Thymus (tissue), 11 donors: ENCODE measurements around the gene SKAP1. TPM values are rescaled to one million over a fixed set of nuclear protein-coding genes. Genes with fewer than 3 reads are reported as not detected.
A peak's percentile ranks its signal among the peaks of the same experiment; 100 is the strongest.

ENCODE experiments used
- DNase-seq, 9 donors: peaks; one replicate each; pipeline ENCODE4 v3.0.0-alpha.2; 2013; ENCODE audit warnings: low spot score in 9 of 9, low read depth in 6 of 9, missing footprints in 1 of 9
- H3K27ac ChIP-seq, 2 donors: one replicate each; pipeline ENCODE4 v1.5.1; 2013; ENCODE audit warnings: control low read depth in 1 of 2, low read depth in 1 of 2, low read length in 1 of 2, mild to moderate bottlenecking in 1 of 2, moderate library complexity in 1 of 2
- H3K27me3 ChIP-seq, 2 donors: one replicate each; pipeline ENCODE4 v1.5.1; 2013; ENCODE audit warnings: low read length in 1 of 2; ENCODE audit not compliant: control insufficient read depth in 2 of 2, insufficient read depth in 1 of 2
- H3K36me3 ChIP-seq, 2 donors: one replicate each; pipeline ENCODE4 v1.5.1; 2013; ENCODE audit warnings: low read length in 1 of 2, mild to moderate bottlenecking in 1 of 2, moderate library complexity in 1 of 2; ENCODE audit not compliant: control insufficient read depth in 2 of 2, insufficient read depth in 2 of 2
- H3K4me1 ChIP-seq, 2 donors: one replicate each; pipeline ENCODE4 v1.5.1; 2013; ENCODE audit warnings: low read length in 2 of 2; ENCODE audit not compliant: control insufficient read depth in 2 of 2, insufficient read depth in 2 of 2
- H3K4me3 ChIP-seq, 2 donors: one replicate each; pipeline ENCODE4 v1.5.1; 2013; ENCODE audit warnings: low read length in 2 of 2, control low read depth in 1 of 2, mild to moderate bottlenecking in 1 of 2
- H3K9me3 ChIP-seq, 2 donors: one replicate each; pipeline ENCODE4 v1.5.1; 2013; ENCODE audit warnings: low read length in 1 of 2, mild to moderate bottlenecking in 1 of 2; ENCODE audit not compliant: control insufficient read depth in 2 of 2, insufficient read depth in 1 of 2
- WGBS: extraction: QIAGEN DNeasy Blood & Tissue Kit; methylation state at CpG from one replicate; pipeline ENCODE4 v1.1.7; 2013; 5-methylcytosine and 5-hydroxymethylcytosine counted together
- polyA plus RNA-seq: library from polyadenylated mRNA; stranded (reverse); fragments of 200-250 nt; gene quantifications from one replicate; pipeline ENCODE4 v1.2.3, GENCODE V29; 2013
- total RNA-seq: library from RNA; stranded (reverse); fragments of 120-200 nt; gene quantifications from one replicate; pipeline ENCODE4 v1.2.4, GENCODE V29; 2013
- donor health status: healthy.

Gene SKAP1
- total and polyA plus RNA-seq, 2 donors = 28.8 to 64.4 TPM

- Histone ChIP-seq H3K4me1 (no peaks in the 10 kb centered on the region), H3K9me3 (no peaks in the 10 kb centered on the region), H3K27me3 (no peaks in the 10 kb centered on the region), H3K27ac (no peak overlapping the region), H3K36me3 (peaks cover 12 to 26% of the 10 kb centered on the region in 2 donors), H3K4me3 (no peak overlapping the region)
- WGBS = 63% methylated on average over 8 of the region's 8 CpGs
- no peak for DNase-seq
These were observed 256.6 kb downstream of the SKAP1 start for GRCh38 chr17:48173191-48173984.

- no peak for DNase-seq
- Histone ChIP-seq H3K9me3 (no peaks in the 10 kb centered on the region), H3K27me3 (no peaks in the 10 kb centered on the region), H3K27ac (no peak overlapping the region), H3K4me1 (no peaks in the 10 kb centered on the region), H3K36me3 (peaks cover 4 to 10% of the 10 kb centered on the region in 2 donors), H3K4me3 (no peak overlapping the region)
- WGBS = 100% methylated on average over 1 of the region's 1 CpG
These were observed 260.1 kb downstream of the SKAP1 start for GRCh38 chr17:48169926-48170325.

GRCh38 chr17:48163809-48164208 lies 266.2 kb downstream of the SKAP1 start:
- H3K36me3 ChIP-seq = peaks cover 8 to 13% of the 10 kb centered on the region in 2 donors
- H3K4me3 ChIP-seq = no peak overlapping the region
- H3K4me1 ChIP-seq = no peaks in the 10 kb centered on the region
- H3K27me3 ChIP-seq = no peaks in the 10 kb centered on the region
- WGBS = 100% methylated on average over 1 of the region's 1 CpG
- no peak overlapping the region for H3K27ac ChIP-seq
- DNase-seq = no peak
- no peaks in the 10 kb centered on the region for H3K9me3 ChIP-seq

GRCh38 chr17:48162946-48163506 lies 267.0 kb downstream of the SKAP1 start:
- H3K4me3 ChIP-seq = no peak overlapping the region
- DNase-seq = peak in 1 of 9 donors; percentile 9
- H3K9me3 ChIP-seq = no peaks in the 10 kb centered on the region
- WGBS = 68% methylated on average over 5 of the region's 5 CpGs
- peaks cover 8 to 13% of the 10 kb centered on the region in 2 donors for H3K36me3 ChIP-seq
- H3K4me1 ChIP-seq = no peaks in the 10 kb centered on the region
- no peaks in the 10 kb centered on the region for H3K27me3 ChIP-seq
- H3K27ac ChIP-seq = no peak overlapping the region

GRCh38 chr17:48162306-48162934 lies 267.6 kb downstream of the SKAP1 start:
- 98% methylated on average over 5 of the region's 5 CpGs for WGBS
- H3K9me3 ChIP-seq = no peaks in the 10 kb centered on the region
- no peak for DNase-seq
- H3K4me1 ChIP-seq = no peaks in the 10 kb centered on the region
- H3K27me3 ChIP-seq = no peaks in the 10 kb centered on the region
- H3K36me3 ChIP-seq = peaks cover 8 to 13% of the 10 kb centered on the region in 2 donors
- no peak overlapping the region for H3K4me3 ChIP-seq
- no peak overlapping the region for H3K27ac ChIP-seq

GRCh38 chr17:48161127-48161905 lies 268.7 kb downstream of the SKAP1 start:
- Histone ChIP-seq H3K4me3 (no peak overlapping the region), H3K27me3 (no peaks in the 10 kb centered on the region), H3K4me1 (no peaks in the 10 kb centered on the region), H3K27ac (no peak overlapping the region), H3K36me3 (peaks cover 9 to 13% of the 10 kb centered on the region in 2 donors), H3K9me3 (no peaks in the 10 kb centered on the region)
- DNase-seq = no peak
- WGBS = 98% methylated on average over 4 of the region's 4 CpGs

- Histone ChIP-seq H3K27ac (no peak overlapping the region), H3K4me1 (no peaks in the 10 kb centered on the region), H3K27me3 (no peaks in the 10 kb centered on the region), H3K36me3 (peaks cover 13 to 16% of the 10 kb centered on the region in 2 donors), H3K9me3 (no peaks in the 10 kb centered on the region), H3K4me3 (no peak overlapping the region)
- DNase-seq = no peak
- 98% methylated on average over 5 of the region's 5 CpGs for WGBS
These were observed 269.6 kb downstream of the SKAP1 start for GRCh38 chr17:48160177-48161081.

GRCh38 chr17:48159232-48159631 lies 270.8 kb downstream of the SKAP1 start:
- H3K27me3 ChIP-seq = no peaks in the 10 kb centered on the region
- 99% methylated on average over 4 of the region's 4 CpGs for WGBS

More at GRCh38 chr17:48159232-48159631, 270.8 kb downstream of the SKAP1 start:
- no peak for DNase-seq
- H3K9me3 ChIP-seq = no peaks in the 10 kb centered on the region
- no peak overlapping the region for H3K27ac ChIP-seq
- no peaks in the 10 kb centered on the region for H3K4me1 ChIP-seq
- no peak overlapping the region for H3K4me3 ChIP-seq
- H3K36me3 ChIP-seq = peaks cover 13 to 19% of the 10 kb centered on the region in 2 donors
